Left lung (tissue), 10 donors: ENCODE data around the gene DACH1. TPM values are rescaled to one million over a fixed set of nuclear protein-coding genes. Genes with fewer than 3 reads are reported as not detected.

Source experiments
- ATAC-seq: fragments of 200-7000 bp; cut with Tn5 transposase; one replicate; pipeline ENCODE4 v1.9.1; 2020; ENCODE audit warnings: moderate library complexity
- DNase-seq, 4 donors: peaks; one replicate each; pipeline ENCODE4 v3.0.0-alpha.2; 2013 to 2020
- H3K27ac ChIP-seq, 2 donors: fragments of 200-600 bp; sonication (generic) in 1 of 2; one replicate each; pipeline versions ENCODE4 v1.5.0 to v1.8.0; 2020 to 2021
- H3K27me3 ChIP-seq, 2 donors: fragments of 200-600 bp; sonication (generic) in 1 of 2; one replicate each; pipeline versions ENCODE4 v1.5.0 to v1.8.0; 2020 to 2021
- H3K36me3 ChIP-seq, 2 donors: fragments of 200-600 bp; sonication (generic) in 1 of 2; one replicate each; pipeline versions ENCODE4 v1.5.0 to v1.8.0; 2020 to 2021
- H3K4me1 ChIP-seq, 2 donors: fragments of 200-600 bp; one replicate each; pipeline ENCODE4 v1.8.0; 2021
- H3K4me3 ChIP-seq, 2 donors: fragments of 200-600 bp; sonication (generic) in 1 of 2; one replicate each; pipeline versions ENCODE4 v1.5.0 to v1.8.0; 2020 to 2021; ENCODE audit warnings: mild to moderate bottlenecking in 1 of 2
- H3K9me3 ChIP-seq, 2 donors: fragments of 200-600 bp; sonication (generic) in 1 of 2; one replicate each; pipeline versions ENCODE4 v1.5.0 to v1.8.0; 2020 to 2021
- intact Hi-C, 2 donors: fragments of 100-400 bp; cut with DNase I; formaldehyde crosslinking; loops; one replicate each; pipeline versions ENCODE4 v1.11.2 to v1.14.2; 2022
- polyA plus RNA-seq, 6 donors: library from polyadenylated mRNA; unstranded; fragments of 120-200 nt; gene quantifications; one replicate each; pipeline ENCODE4 v1.2.1, GENCODE V29; 2013; ENCODE audit not compliant: insufficient read length in 6 of 6
- total RNA-seq, 2 donors: library from RNA; stranded (reverse); fragmentation: NEBNext Ultra II Directional; extraction: Animal tissue kit (Norgen Biotek cat#: 25700); gene quantifications; one replicate each; pipeline ENCODE4 v1.2.1, GENCODE V29; 2021
- TF ChIP-seq, protein P1 (sequence below), 2 donors: fragments of 200-600 bp; sonication (generic) in 1 of 2; IDR thresholded peaks; one replicate each; pipeline versions ENCODE4 v1.5.0 to v1.8.0; 2021; ENCODE audit warnings: antibody characterized with exemption in 2 of 2
- donor health status: DM: no; HTN: yes; CAD: no.
- donor health status: DM: no; HTN: no; CAD: no.

Gene DACH1
- total and polyA plus RNA-seq, 8 donors: 4.6 to 47.5 (median 43.9) TPM

- H3K27me3 ChIP-seq: no peaks in the 10 kb centered on the region
- TF ChIP-seq, protein P1, sequence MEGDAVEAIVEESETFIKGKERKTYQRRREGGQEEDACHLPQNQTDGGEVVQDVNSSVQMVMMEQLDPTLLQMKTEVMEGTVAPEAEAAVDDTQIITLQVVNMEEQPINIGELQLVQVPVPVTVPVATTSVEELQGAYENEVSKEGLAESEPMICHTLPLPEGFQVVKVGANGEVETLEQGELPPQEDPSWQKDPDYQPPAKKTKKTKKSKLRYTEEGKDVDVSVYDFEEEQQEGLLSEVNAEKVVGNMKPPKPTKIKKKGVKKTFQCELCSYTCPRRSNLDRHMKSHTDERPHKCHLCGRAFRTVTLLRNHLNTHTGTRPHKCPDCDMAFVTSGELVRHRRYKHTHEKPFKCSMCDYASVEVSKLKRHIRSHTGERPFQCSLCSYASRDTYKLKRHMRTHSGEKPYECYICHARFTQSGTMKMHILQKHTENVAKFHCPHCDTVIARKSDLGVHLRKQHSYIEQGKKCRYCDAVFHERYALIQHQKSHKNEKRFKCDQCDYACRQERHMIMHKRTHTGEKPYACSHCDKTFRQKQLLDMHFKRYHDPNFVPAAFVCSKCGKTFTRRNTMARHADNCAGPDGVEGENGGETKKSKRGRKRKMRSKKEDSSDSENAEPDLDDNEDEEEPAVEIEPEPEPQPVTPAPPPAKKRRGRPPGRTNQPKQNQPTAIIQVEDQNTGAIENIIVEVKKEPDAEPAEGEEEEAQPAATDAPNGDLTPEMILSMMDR (IDR thresholded peaks at IDR 0.05): no peak
- no peak overlapping the region for H3K4me3 ChIP-seq
- DNase-seq: no peak
- no peak overlapping the region for H3K27ac ChIP-seq
- no peaks in the 10 kb centered on the region for H3K9me3 ChIP-seq
- ATAC-seq: no peak
- intact Hi-C loops: no loop called here
- H3K4me1 ChIP-seq: no peaks in the 10 kb centered on the region
- no peaks in the 10 kb centered on the region for H3K36me3 ChIP-seq
These were observed 232.8 kb downstream of the DACH1 start for GRCh38 chr13:71634182-71634581.

- Histone ChIP-seq H3K4me3 (no peak overlapping the region), H3K27me3 (no peaks in the 10 kb centered on the region), H3K4me1 (no peaks in the 10 kb centered on the region), H3K27ac (peak overlapping the region in 1 of 2 donors; percentile 18), H3K36me3 (no peaks in the 10 kb centered on the region), H3K9me3 (no peaks in the 10 kb centered on the region)
- TF ChIP-seq, protein P1 (IDR thresholded peaks at IDR 0.05): no peak
- ATAC-seq (no peak), DNase-seq (no peak)
- intact Hi-C loops: no loop called here
These were observed 234.3 kb downstream of the DACH1 start for GRCh38 chr13:71632721-71633120.

DNA sequence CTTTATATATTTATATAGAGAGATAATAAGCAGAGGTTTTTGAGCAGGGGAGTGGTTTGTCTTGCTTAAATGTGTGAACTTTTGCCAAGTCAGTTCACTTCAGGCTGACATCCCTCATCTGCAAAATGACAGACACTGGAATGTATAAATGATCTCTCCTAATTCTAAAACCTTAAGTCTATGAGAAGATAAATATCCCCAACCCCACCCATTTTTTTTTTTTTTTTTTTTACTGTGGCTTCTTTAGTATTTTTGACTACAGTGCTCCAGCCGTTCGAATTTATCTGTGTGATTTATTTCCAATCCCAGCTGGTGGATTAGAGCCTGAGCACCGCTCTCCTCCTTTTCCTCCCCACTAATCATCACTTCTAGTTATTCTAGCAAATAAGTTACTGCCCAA lies 234.8 kb downstream of the DACH1 start:
- Histone ChIP-seq H3K9me3 (no peaks in the 10 kb centered on the region), H3K27ac (peak overlapping the region in 1 of 2 donors; percentile 18)

GRCh38 chr13:71629167-71629566 lies 237.8 kb downstream of the DACH1 start:
- TF ChIP-seq, protein P1 (IDR thresholded peaks at IDR 0.05): no peak
- no peaks in the 10 kb centered on the region for H3K36me3 ChIP-seq
- intact Hi-C loops: no loop called here
- ATAC-seq (no peak), DNase-seq (no peak)
- H3K27ac ChIP-seq: no peak overlapping the region
- H3K27me3 ChIP-seq: no peaks in the 10 kb centered on the region
- no peaks in the 10 kb centered on the region for H3K9me3 ChIP-seq
- H3K4me1 ChIP-seq: peaks cover 0 to 7% of the 10 kb centered on the region in 2 donors
- no peak overlapping the region for H3K4me3 ChIP-seq

More for the DNA sequence above, 234.8 kb downstream of the DACH1 start:
- no peaks in the 10 kb centered on the region for H3K36me3 ChIP-seq
- no peak for ATAC-seq
- intact Hi-C loops: no loop called here
- no peak overlapping the region for H3K4me3 ChIP-seq
- H3K27me3 ChIP-seq: no peaks in the 10 kb centered on the region
- TF ChIP-seq, protein P1 (IDR thresholded peaks at IDR 0.05): no peak
- DNase-seq: no peak
- H3K4me1 ChIP-seq: no peaks in the 10 kb centered on the region

DNA sequence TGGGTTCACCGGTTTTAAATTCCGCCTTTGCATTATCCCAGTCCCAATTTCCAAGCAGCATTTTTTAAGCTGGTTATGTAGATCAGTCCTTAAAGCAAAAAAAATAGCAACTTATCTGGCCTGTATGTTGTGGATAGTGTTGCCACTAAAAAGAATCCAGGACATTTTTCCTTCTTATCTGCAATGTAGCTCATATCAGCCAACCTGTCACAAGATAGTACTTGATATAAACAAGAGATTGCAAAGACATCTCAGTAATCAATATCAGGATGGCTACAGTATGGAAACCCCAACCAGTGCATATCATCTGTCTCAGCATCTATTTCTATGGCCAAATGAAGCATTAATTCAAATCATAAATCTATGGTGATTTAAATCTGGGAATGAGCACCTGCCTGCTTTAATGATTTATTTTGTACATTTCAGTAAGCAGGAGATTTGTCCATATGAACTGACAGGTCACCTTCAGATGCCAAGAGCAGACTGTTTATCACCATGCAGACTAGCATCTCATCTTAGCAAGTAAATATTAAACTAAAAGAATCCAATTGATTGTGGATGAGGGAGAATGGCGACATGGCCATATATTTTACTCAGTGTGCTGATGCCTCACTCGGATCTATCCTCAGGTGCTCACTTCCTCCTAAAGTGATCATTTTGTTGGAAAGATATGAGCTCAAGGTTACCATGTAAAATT lies 240.4 kb downstream of the DACH1 start:
- H3K36me3 ChIP-seq: no peaks in the 10 kb centered on the region
- TF ChIP-seq, protein P1 (IDR thresholded peaks at IDR 0.05): no peak
- intact Hi-C loops: no loop called here
- no peak for ATAC-seq
- peak overlapping the region in 1 of 2 donors; percentile 14 for H3K27ac ChIP-seq
- peaks cover 0 to 7% of the 10 kb centered on the region in 2 donors for H3K4me1 ChIP-seq
- no peaks in the 10 kb centered on the region for H3K27me3 ChIP-seq
- DNase-seq: no peak
- H3K4me3 ChIP-seq: no peak overlapping the region
- H3K9me3 ChIP-seq: no peaks in the 10 kb centered on the region
